Activated CD8-positive, alpha-beta memory T cell treated with anti-CD3 and anti-CD28 coated beads, Interleukin-2, amount 50 U/mL, for 1 hour (primary cell): ENCODE measurements around the gene SVIP.

Experiments used
- DNase-seq: peaks from one replicate; pipeline ENCODE4 v3.0.0-alpha.2; 2020; ENCODE audit errors: extremely low read depth

SVIP gene

GRCh38 chr11:22792497-22792896 is 37.1 kb downstream of the SVIP start:
- DNase-seq, result no peak

GRCh38 chr11:22787551-22788162 is 41.9 kb downstream of the SVIP start:
- DNase-seq, result no peak

- DNase-seq, result no peak
Measured at GRCh38 chr11:22787055-22787454, 42.5 kb downstream of the SVIP start.

- no peak for DNase-seq
Measured at GRCh38 chr11:22786475-22786874, 43.1 kb downstream of the SVIP start.

GRCh38 chr11:22785251-22785650 is 44.4 kb downstream of the SVIP start:
- no peak for DNase-seq

- no peak for DNase-seq
Measured at GRCh38 chr11:22780952-22781593, 48.5 kb downstream of the SVIP start.

GRCh38 chr11:22779850-22780249 is 49.8 kb downstream of the SVIP start:
- DNase-seq, result no peak

GRCh38 chr11:22778642-22779041 is 51.0 kb downstream of the SVIP start:
- no peak for DNase-seq

GRCh38 chr11:22775248-22775647 is 54.4 kb downstream of the SVIP start:
- DNase-seq, result no peak

GRCh38 chr11:22774716-22775115 is 54.9 kb downstream of the SVIP start:
- no peak for DNase-seq

GRCh38 chr11:22769081-22769480 is 60.5 kb downstream of the SVIP start:
- no peak for DNase-seq
